Panc1 (cell line): Measurements from ENCODE around the gene ATOSA. TPM values are rescaled to one million over a fixed set of nuclear protein-coding genes. Genes with fewer than 3 reads are reported as not detected.

Source experiments
- ATAC-seq: fragments of 200-7000 bp; cut with Tn5 transposase; 2 replicates; pipeline ENCODE4 v1.9.1; 2020; ENCODE audit warnings: mild to moderate bottlenecking, moderate library complexity
- BruUV-seq: library from RNA; stranded (reverse); fragments of 400-500 nt; replicated peaks from 2 replicates; lab custom pipeline; 2021; lab: Mats Ljungman, UMichigan
- CTCF ChIA-PET: fragments of 300-600 bp; sonication (Branson Sonifier 250); formaldehyde crosslinking; loops from one replicate; lab custom pipeline; 2022; ENCODE audit warnings: antibody characterized with exemption; lab: Charles Lee
- POLR2A ChIA-PET: fragments of 300-600 bp; sonication (Branson Sonifier 250); formaldehyde crosslinking; loops from one replicate; lab custom pipeline; 2022; ENCODE audit warnings: antibody characterized with exemption; lab: Charles Lee
- DNase-seq: peaks from one replicate; pipeline ENCODE4 v3.0.0-alpha.2; 2010; ENCODE audit warnings: low read depth, low spot score
- H3K27ac ChIP-seq: 2 replicates; pipeline ENCODE4 v1.5.1; 2011; ENCODE audit warnings: mild to moderate bottlenecking, low read length, inconsistent platforms
- H3K27me3 ChIP-seq: fragments of 200-500 bp; sonication (Bioruptor generic); 2 replicates; pipeline ENCODE4 v1.6.0; 2014; ENCODE audit warnings: low read length, inconsistent platforms; ENCODE audit not compliant: control insufficient read depth, insufficient read depth
- H3K36me3 ChIP-seq: fragments of 200-500 bp; sonication (Bioruptor generic); 2 replicates; pipeline ENCODE4 v1.5.1; 2014; ENCODE audit warnings: inconsistent platforms, mild to moderate bottlenecking, low read length, moderate library complexity; ENCODE audit not compliant: control insufficient read depth, insufficient read depth
- H3K4me1 ChIP-seq: 2 replicates; pipeline ENCODE4 v1.5.1; 2011; ENCODE audit warnings: inconsistent platforms, mild to moderate bottlenecking, low read length, moderate library complexity; ENCODE audit not compliant: control insufficient read depth, insufficient read depth
- H3K4me3 ChIP-seq, 2 experiments: 2 replicates each; pipeline ENCODE4 v1.5.1; 2011 to 2012; ENCODE audit warnings: low read depth in 2 of 2, low read length in 2 of 2, mild to moderate bottlenecking in 2 of 2, inconsistent platforms in 1 of 2, moderate library complexity in 1 of 2
- H3K9me3 ChIP-seq: fragments of 200-500 bp; sonication (Bioruptor generic); 2 replicates; pipeline ENCODE4 v1.5.1; 2014; ENCODE audit warnings: low read depth, mild to moderate bottlenecking, inconsistent platforms, low read length, moderate library complexity; ENCODE audit not compliant: control insufficient read depth, insufficient read depth
- POLR2AphosphoS5 ChIP-seq: IDR thresholded peaks from 2 replicates; pipeline ENCODE4 v1.6.1; 2012; ENCODE audit warnings: mild to moderate bottlenecking, low read depth, low read length, moderate library complexity
- SIN3A ChIP-seq: IDR thresholded peaks from 2 replicates; pipeline ENCODE4 v1.6.1; 2012; ENCODE audit warnings: low read depth, mild to moderate bottlenecking, low read length, moderate library complexity, borderline replicate concordance; ENCODE audit not compliant: insufficient read depth
- TCF7L2 ChIP-seq: IDR thresholded peaks from 2 replicates; pipeline ENCODE4 v1.6.1; 2011; ENCODE audit warnings: mild to moderate bottlenecking, low read depth, low read length, inconsistent platforms
- in situ Hi-C: cut with HindIII; loops from 2 replicates; pipeline ENCODE4 v1.10.0; 2016; ENCODE audit warnings: low sequenced_read_pairs, low pct_unique_long_range_greater_than_20kb
- intact Hi-C: fragments of 100-400 bp; cut with micrococcal nuclease; formaldehyde crosslinking; loops from one replicate; pipeline ENCODE4 v1.10.0; 2022; ENCODE audit not compliant: unreplicated experiment
- total RNA-seq: library from RNA; stranded (reverse); gene quantifications from one replicate; pipeline ENCODE4 v1.2.1, GENCODE V29; 2021; ENCODE audit not compliant: unreplicated experiment
- TF ChIP-seq, protein P1 (sequence below): fragments of 450-650 bp; IDR thresholded peaks from 2 replicates; pipeline ENCODE4 v1.5.1; 2017; ENCODE audit warnings: mild to moderate bottlenecking
- TF ChIP-seq, protein P2 (sequence below), 2 experiments: IDR thresholded peaks; 2 replicates each; pipeline ENCODE4 v1.6.1; 2011 to 2012; ENCODE audit warnings: low read depth in 2 of 2, control low read depth in 1 of 2, low read length in 1 of 2, mild to moderate bottlenecking in 1 of 2, moderate library complexity in 1 of 2; ENCODE audit not compliant: insufficient read depth in 1 of 2

The ATOSA gene
- total RNA-seq, 1 experiment from 2014 or later, result 18.5 TPM

DNA sequence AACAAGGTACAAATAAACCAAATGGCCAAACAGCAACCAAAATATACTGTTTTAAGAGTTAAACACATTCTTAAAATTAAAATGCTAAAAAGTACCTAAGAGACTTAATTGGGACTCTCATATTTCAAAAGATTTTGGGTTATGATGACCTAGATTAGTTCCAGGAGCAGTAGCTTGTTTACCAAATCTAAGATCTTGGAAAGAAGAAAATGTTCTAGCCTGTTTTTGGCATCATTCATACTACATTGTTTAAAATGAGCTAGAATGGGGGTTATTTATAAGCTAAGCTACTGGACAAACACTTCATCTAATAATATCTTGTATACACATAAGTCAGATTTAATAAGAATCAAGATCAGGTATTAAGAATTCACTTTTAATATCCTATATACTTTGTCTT lies 22.8 kb downstream of the ATOSA start:
- intact Hi-C loops, result no loop called here
- no TSS peak for BruUV-seq

GRCh38 chr15:52653431-52653964 lies 25.7 kb downstream of the ATOSA start:
- ATAC-seq, result peak; percentile 85
- no TSS peak for BruUV-seq
- ChIA-PET POLR2A (no interaction called here), CTCF (no interaction called here)
- H3K9me3 ChIP-seq, result no peaks in the 10 kb centered on the region
- H3K4me1 ChIP-seq, result peaks cover 54% of the 10 kb centered on the region
- TF ChIP-seq SIN3A, result no peak
- no peak for TF ChIP-seq POLR2AphosphoS5
- TF ChIP-seq, protein P1, sequence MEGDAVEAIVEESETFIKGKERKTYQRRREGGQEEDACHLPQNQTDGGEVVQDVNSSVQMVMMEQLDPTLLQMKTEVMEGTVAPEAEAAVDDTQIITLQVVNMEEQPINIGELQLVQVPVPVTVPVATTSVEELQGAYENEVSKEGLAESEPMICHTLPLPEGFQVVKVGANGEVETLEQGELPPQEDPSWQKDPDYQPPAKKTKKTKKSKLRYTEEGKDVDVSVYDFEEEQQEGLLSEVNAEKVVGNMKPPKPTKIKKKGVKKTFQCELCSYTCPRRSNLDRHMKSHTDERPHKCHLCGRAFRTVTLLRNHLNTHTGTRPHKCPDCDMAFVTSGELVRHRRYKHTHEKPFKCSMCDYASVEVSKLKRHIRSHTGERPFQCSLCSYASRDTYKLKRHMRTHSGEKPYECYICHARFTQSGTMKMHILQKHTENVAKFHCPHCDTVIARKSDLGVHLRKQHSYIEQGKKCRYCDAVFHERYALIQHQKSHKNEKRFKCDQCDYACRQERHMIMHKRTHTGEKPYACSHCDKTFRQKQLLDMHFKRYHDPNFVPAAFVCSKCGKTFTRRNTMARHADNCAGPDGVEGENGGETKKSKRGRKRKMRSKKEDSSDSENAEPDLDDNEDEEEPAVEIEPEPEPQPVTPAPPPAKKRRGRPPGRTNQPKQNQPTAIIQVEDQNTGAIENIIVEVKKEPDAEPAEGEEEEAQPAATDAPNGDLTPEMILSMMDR, result no peak
- H3K36me3 ChIP-seq, result no peaks in the 10 kb centered on the region; the same call in 1 of the 2 replicates
- in situ Hi-C loops (no loop called here), intact Hi-C loops (no loop called here)
- no peaks in the 10 kb centered on the region for H3K27me3 ChIP-seq
- H3K4me3 ChIP-seq, result peak overlapping the region in 1 of 2 experiments; percentile 33; a peak in 2 of 4 replicates
- peak overlapping the region; percentile 93 for H3K27ac ChIP-seq
- DNase-seq, result peak; percentile 68

More for the DNA sequence above, 22.8 kb downstream of the ATOSA start:
- Histone ChIP-seq H3K4me1 (peaks cover 40% of the 10 kb centered on the region), H3K27me3 (no peaks in the 10 kb centered on the region), H3K4me3 (no peak overlapping the region), H3K27ac (no peak overlapping the region), H3K36me3 (peaks cover under 1% of the 10 kb centered on the region; the same call in 1 of the 2 replicates), H3K9me3 (no peaks in the 10 kb centered on the region)
- DNase-seq (no peak), ATAC-seq (no peak)
- in situ Hi-C loops, result no loop called here
- TF ChIP-seq, protein P2, sequence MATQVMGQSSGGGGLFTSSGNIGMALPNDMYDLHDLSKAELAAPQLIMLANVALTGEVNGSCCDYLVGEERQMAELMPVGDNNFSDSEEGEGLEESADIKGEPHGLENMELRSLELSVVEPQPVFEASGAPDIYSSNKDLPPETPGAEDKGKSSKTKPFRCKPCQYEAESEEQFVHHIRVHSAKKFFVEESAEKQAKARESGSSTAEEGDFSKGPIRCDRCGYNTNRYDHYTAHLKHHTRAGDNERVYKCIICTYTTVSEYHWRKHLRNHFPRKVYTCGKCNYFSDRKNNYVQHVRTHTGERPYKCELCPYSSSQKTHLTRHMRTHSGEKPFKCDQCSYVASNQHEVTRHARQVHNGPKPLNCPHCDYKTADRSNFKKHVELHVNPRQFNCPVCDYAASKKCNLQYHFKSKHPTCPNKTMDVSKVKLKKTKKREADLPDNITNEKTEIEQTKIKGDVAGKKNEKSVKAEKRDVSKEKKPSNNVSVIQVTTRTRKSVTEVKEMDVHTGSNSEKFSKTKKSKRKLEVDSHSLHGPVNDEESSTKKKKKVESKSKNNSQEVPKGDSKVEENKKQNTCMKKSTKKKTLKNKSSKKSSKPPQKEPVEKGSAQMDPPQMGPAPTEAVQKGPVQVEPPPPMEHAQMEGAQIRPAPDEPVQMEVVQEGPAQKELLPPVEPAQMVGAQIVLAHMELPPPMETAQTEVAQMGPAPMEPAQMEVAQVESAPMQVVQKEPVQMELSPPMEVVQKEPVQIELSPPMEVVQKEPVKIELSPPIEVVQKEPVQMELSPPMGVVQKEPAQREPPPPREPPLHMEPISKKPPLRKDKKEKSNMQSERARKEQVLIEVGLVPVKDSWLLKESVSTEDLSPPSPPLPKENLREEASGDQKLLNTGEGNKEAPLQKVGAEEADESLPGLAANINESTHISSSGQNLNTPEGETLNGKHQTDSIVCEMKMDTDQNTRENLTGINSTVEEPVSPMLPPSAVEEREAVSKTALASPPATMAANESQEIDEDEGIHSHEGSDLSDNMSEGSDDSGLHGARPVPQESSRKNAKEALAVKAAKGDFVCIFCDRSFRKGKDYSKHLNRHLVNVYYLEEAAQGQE (IDR thresholded peaks at IDR 0.05; ENCODE audit: insufficient read depth in 1 of 2, low read depth in 2 of 2, low read length in 1 of 2), result no peak
- TF ChIP-seq TCF7L2 (no peak), SIN3A (no peak), POLR2AphosphoS5 (no peak)
- TF ChIP-seq, protein P1, result no peak
- ChIA-PET POLR2A (no interaction called here), CTCF (no interaction called here)
